ENCODE measurements around the gene CYB561.
A peak's percentile ranks its signal among the peaks of the same experiment; 100 is the strongest.

CYB561 gene

GRCh38 chr17:63395075-63395805 lies 50.9 kb downstream of the CYB561 start:
- H3K36me3 ChIP-seq (replicated peaks; ENCODE audit: insufficient read depth, low read length), result no peaks in the 10 kb centered on the region
- H3K4me2 ChIP-seq (ENCODE audit: low read depth, low read length), result no peak overlapping the region
- no peak overlapping the region for H2AFZ ChIP-seq (ENCODE audit: low read length)
- H3K4me3 ChIP-seq (ENCODE audit: low read length), result no peak overlapping the region
- no peak for TF ChIP-seq EZH2 (optimal IDR thresholded peaks at IDR 0.05; ENCODE audit: low read depth, low read length)
- no peak for TF ChIP-seq EZH2phosphoT487 (IDR thresholded peaks at IDR 0.05; ENCODE audit: low read length)
- TF ChIP-seq, protein P1, sequence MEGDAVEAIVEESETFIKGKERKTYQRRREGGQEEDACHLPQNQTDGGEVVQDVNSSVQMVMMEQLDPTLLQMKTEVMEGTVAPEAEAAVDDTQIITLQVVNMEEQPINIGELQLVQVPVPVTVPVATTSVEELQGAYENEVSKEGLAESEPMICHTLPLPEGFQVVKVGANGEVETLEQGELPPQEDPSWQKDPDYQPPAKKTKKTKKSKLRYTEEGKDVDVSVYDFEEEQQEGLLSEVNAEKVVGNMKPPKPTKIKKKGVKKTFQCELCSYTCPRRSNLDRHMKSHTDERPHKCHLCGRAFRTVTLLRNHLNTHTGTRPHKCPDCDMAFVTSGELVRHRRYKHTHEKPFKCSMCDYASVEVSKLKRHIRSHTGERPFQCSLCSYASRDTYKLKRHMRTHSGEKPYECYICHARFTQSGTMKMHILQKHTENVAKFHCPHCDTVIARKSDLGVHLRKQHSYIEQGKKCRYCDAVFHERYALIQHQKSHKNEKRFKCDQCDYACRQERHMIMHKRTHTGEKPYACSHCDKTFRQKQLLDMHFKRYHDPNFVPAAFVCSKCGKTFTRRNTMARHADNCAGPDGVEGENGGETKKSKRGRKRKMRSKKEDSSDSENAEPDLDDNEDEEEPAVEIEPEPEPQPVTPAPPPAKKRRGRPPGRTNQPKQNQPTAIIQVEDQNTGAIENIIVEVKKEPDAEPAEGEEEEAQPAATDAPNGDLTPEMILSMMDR (IDR thresholded peaks at IDR 0.05; ENCODE audit: low read length), result no peak
- H3K4me1 ChIP-seq (ENCODE audit: low read length), result no peaks in the 10 kb centered on the region
- H4K20me1 ChIP-seq (ENCODE audit: insufficient read depth, low read length), result no peaks in the 10 kb centered on the region
- H3K27ac ChIP-seq (ENCODE audit: low read length), result no peak overlapping the region
- H3K27me3 ChIP-seq (replicated peaks; ENCODE audit: insufficient read depth, low read length), result no peaks in the 10 kb centered on the region
- no peaks in the 10 kb centered on the region for H3K9me2 ChIP-seq (replicated peaks; ENCODE audit: insufficient read depth, low read length)
- no peak overlapping the region for H3K9ac ChIP-seq (ENCODE audit: low read length)
- H3K9me3 ChIP-seq (replicated peaks; ENCODE audit: insufficient read depth, low read length), result no peaks in the 10 kb centered on the region
- H3K79me2 ChIP-seq (ENCODE audit: low read length), result no peaks in the 10 kb centered on the region
- no peak for DNase-seq
- no peaks in the 10 kb centered on the region for H3F3A ChIP-seq (ENCODE audit: insufficient read depth, low read length)

- Histone ChIP-seq H3K4me1 (ENCODE audit: low read length) (peaks cover 5% of the 10 kb centered on the region; the same call in 1 of the 2 replicates), H4K20me1 (ENCODE audit: insufficient read depth, low read length) (no peaks in the 10 kb centered on the region), H3K79me2 (ENCODE audit: low read length) (no peaks in the 10 kb centered on the region), H3K27ac (ENCODE audit: low read length) (peak overlapping the region; percentile 7; the same call in 1 of the 2 replicates), H3K9ac (ENCODE audit: low read length) (no peak overlapping the region), H2AFZ (ENCODE audit: low read length) (no peak overlapping the region), H3F3A (ENCODE audit: insufficient read depth, low read length) (no peaks in the 10 kb centered on the region), H3K9me2 (replicated peaks; ENCODE audit: insufficient read depth, low read length) (no peaks in the 10 kb centered on the region), H3K9me3 (replicated peaks; ENCODE audit: insufficient read depth, low read length) (no peaks in the 10 kb centered on the region), H3K27me3 (replicated peaks; ENCODE audit: insufficient read depth, low read length) (no peaks in the 10 kb centered on the region), H3K4me3 (ENCODE audit: low read length) (no peak overlapping the region), H3K4me2 (ENCODE audit: low read depth, low read length) (peak overlapping the region; percentile 1; the same call in 1 of the 2 replicates), H3K36me3 (replicated peaks; ENCODE audit: insufficient read depth, low read length) (no peaks in the 10 kb centered on the region)
- DNase-seq, result peak; percentile 20
- TF ChIP-seq, protein P1 (IDR thresholded peaks at IDR 0.05; ENCODE audit: low read length), result no peak
- TF ChIP-seq EZH2phosphoT487 (IDR thresholded peaks at IDR 0.05; ENCODE audit: low read length), result no peak
- TF ChIP-seq EZH2 (optimal IDR thresholded peaks at IDR 0.05; ENCODE audit: low read depth, low read length), result no peak
Measured at GRCh38 chr17:63390090-63390489, 56.0 kb downstream of the CYB561 start.

- Histone ChIP-seq H4K20me1 (ENCODE audit: insufficient read depth, low read length) (no peaks in the 10 kb centered on the region), H3F3A (ENCODE audit: insufficient read depth, low read length) (no peaks in the 10 kb centered on the region), H3K9me2 (replicated peaks; ENCODE audit: insufficient read depth, low read length) (no peaks in the 10 kb centered on the region), H2AFZ (ENCODE audit: low read length) (no peak overlapping the region), H3K27me3 (replicated peaks; ENCODE audit: insufficient read depth, low read length) (no peaks in the 10 kb centered on the region), H3K79me2 (ENCODE audit: low read length) (no peaks in the 10 kb centered on the region), H3K4me3 (ENCODE audit: low read length) (no peak overlapping the region), H3K27ac (ENCODE audit: low read length) (no peak overlapping the region), H3K4me2 (ENCODE audit: low read depth, low read length) (no peak overlapping the region), H3K4me1 (ENCODE audit: low read length) (peaks cover 5% of the 10 kb centered on the region; the same call in 1 of the 2 replicates), H3K9ac (ENCODE audit: low read length) (no peak overlapping the region), H3K9me3 (replicated peaks; ENCODE audit: insufficient read depth, low read length) (no peaks in the 10 kb centered on the region), H3K36me3 (replicated peaks; ENCODE audit: insufficient read depth, low read length) (no peaks in the 10 kb centered on the region)
- TF ChIP-seq, protein P1 (IDR thresholded peaks at IDR 0.05; ENCODE audit: low read length), result no peak
- TF ChIP-seq EZH2 (optimal IDR thresholded peaks at IDR 0.05; ENCODE audit: low read depth, low read length) (no peak), EZH2phosphoT487 (IDR thresholded peaks at IDR 0.05; ENCODE audit: low read length) (no peak)
- no peak for DNase-seq
Measured at GRCh38 chr17:63387656-63388340, 58.3 kb downstream of the CYB561 start.

All from MM.1S (cell line).